Stimulated activated CD4-positive, alpha-beta T cell treated with anti-CD3 and anti-CD28 coated beads, TNF-alpha, amount 100 ng/mL, for 4 hours (primary cell): ENCODE results near the gene YWHAG.
"Not testable (repeated sequence)": the region's sequence is repeated elsewhere in the genome, so short reads cannot be mapped to it uniquely, and the experiment has no call there.

ENCODE experiments used
- DNase-seq, 3 experiments: peaks; one replicate each; pipeline ENCODE4 v3.0.0-alpha.2; 2020; ENCODE audit warnings: low read depth in 3 of 3

The YWHAG gene

DNA sequence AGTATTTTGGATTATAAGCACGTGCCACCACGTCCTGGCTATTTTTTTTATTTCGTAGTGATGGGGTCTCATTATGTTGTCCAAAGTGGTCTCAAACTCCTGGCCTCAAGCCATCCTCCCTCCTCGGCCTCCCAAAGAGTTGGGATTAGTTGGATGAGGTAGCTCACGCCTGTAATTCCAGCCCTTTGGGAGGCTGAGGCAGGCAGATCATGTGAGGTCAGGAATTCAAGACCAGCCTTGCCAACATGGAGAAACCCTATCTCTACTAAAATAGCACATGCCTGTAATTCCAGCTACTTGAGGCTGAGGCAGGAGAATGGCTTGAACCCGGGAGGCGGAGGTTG, 21.8 kb upstream of the YWHAG start:
- no peak for DNase-seq

DNA sequence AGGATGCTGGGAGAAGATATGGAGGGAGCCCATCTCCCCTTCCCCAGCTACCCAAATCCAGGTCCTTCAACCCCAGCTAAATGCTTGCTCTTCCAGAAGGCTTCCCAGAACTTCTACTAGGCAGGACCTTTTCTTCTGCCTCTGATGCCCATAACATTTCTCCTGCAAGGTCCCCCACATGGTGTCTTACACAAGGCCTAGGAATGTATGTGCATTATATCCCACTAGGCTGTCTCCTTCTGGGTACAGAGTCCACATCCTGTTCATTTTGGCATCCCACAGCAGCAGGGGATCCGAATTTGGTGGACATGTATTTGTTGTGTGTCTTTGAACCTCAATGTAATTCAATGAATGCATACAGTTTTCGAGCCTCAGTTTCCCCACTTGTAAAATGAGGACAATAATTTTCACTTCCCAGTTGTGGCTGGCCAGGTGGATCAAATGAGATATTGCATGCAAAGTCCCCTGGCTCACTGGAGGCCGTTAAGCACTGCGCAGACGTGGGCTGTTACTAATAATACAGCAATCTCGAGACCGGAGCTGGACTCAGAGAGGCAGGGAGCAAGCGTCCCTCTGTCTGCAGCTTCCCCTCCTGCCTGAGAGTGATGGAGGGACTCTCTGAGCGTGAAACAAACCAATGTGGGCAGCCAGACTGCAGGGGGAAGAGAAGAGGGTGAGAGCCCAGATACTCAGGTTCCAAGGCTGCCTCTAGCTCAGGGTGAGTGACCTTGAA, 18.6 kb upstream of the YWHAG start:
- no peak for DNase-seq

DNA sequence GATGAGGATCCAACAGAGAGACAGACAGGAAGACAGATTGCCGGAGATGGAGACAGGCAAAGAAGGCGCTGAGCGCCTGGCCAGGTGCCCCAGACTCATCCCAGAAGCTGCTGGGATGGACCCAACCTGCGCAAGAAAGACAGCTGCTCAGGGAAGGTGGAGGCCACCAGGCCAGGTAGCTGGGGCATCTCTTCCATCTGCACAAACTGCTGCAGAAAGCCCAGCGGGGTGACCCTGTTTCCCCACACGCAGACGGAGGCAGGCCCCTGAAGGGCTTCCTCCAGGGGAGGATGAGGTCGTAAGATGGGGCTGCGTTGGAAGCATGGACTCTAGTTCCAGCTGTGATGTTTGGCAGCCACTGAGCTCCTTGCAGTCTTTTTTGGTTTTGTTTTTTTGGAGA, 16.5 kb upstream of the YWHAG start:
- DNase-seq = no peak

DNA sequence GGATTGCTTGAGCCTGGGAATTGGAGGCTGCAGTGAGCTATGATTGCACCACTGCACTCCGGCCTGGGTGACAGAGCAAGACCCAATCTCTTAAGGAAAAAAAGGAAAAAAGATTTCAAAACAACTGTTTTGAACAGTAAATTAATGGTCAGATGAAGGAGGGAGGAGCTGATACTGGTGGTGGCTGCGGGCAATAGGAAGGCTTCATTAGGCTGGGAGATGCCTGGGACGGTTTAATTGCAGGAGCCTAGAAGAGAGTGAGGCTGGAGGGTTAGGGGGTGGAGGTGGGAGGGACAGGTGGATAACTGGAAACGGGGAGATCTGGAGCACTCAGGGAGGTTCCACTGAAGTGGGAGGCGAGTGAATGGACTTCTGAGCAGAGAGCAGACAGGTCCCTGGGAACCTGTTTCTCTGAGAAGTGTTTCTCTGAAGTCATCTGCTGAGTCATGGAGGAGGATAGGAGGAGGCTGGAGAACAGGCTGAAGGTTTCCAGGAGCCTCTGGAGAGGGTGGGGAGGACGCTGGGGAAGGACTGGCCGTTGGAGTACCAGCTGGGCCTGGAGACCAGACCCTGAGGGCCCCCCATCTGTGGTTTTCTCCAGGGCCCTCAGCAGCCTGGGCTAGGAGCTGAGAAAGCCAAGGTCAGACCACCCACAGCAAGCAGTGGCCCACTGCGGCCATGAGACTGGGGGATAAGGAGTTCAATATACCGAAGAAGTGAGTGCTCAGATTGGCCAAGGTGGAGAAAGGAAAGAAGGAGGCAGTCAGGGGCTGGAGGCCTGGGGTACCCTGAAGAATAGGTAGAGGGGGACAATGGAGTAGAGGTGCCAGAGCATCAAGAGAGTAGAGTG, 14.4 kb upstream of the YWHAG start:
- DNase-seq = no peak

DNA sequence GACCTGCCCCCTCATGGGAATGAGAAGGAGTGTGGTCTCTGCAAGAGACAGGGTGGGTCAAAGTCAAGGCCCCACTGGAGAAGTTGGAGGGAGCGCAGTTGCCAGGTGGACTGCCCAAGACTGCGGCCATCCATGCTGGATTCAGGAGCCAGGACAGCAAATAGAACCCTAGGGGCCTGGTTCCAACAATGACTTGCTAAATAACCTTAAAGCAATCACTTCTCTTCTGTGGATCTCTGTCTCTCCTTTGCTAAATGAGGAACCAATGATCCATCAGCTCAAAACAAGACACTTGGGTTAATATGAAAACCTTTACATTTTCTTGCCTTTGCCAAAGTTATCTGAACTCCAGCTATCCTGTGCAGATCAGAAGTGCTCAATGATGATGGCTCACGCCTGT, 12.6 kb upstream of the YWHAG start:
- no peak for DNase-seq

DNA sequence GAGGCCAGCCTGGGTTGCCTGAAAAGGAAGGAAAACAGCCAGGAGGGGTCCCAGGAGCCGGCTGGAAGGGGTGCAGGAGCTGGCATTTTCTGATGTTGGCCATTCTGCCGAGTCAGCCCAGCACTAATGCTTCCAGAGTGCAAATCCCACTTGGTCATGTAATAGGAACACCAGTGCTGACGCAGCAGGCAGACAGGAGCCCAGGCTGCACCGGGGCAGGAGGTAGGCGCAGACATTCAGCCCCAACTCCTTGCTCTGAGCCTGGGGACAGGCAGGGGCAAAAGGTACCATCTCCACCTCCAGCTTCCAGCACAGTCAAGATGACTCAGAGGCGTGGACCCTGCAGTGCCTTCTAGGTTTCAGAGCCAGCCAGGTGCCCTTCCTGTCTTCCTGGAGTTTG, 10.2 kb upstream of the YWHAG start:
- DNase-seq = no peak

DNA sequence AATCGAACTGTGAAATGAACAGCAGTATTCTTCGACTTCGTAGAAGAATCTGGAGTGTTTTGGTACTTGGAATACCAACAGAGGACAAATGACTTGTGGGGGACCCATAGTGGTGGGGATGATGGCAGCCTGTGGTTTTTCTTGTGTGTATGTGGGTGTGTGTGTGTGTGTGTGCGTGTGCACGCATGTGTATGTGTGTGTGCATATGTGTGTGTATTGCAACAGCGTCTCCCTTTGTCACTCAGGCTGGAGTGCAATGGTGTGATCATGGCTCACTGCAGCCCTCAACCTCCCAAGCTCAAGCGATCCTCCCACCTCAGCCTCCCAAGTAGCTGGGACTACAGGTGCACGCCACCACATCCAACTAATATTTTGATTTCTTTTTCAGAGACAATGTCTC, 9.4 kb upstream of the YWHAG start:
- no peak for DNase-seq

DNA sequence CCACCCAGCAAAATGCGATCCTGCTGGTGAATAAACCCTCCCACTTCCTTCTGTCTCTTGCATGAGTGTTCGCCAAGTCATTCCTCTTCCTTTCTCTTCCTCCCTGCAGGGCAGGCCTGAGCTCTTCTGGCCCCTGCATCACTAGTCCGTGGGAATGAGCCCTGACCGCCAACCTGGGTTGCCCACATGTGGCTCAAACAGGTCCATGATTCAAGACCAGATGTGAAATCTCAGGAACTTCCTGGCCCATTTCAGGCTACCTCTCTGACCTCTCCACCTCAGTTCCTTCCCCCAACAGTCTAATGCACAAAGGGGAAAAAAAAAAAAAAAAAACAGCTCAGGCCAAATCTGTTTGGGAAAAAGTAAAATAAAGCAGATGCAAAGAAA, 5.4 kb upstream of the YWHAG start:
- DNase-seq = no peak

DNA sequence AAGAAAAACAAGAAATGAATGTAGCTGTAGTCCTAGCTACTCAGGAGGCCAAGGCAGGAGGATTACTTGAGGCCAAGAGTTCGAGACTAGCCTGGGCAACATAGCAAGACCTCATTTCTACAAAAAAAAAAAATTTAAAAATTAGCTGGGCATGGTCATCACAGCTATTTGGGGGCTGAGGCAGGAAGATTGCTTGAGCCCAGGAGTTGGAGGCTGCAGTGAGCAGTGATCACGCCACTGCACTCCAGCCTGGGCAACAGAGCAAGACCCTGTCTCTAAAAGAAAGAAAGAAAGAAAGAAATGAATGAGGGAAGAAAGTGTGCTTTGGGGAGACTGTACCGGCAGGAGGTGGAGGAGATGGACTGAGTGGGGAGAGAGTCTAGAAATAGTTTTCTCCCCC, 5.0 kb upstream of the YWHAG start:
- not testable (repeated sequence) for DNase-seq

DNA sequence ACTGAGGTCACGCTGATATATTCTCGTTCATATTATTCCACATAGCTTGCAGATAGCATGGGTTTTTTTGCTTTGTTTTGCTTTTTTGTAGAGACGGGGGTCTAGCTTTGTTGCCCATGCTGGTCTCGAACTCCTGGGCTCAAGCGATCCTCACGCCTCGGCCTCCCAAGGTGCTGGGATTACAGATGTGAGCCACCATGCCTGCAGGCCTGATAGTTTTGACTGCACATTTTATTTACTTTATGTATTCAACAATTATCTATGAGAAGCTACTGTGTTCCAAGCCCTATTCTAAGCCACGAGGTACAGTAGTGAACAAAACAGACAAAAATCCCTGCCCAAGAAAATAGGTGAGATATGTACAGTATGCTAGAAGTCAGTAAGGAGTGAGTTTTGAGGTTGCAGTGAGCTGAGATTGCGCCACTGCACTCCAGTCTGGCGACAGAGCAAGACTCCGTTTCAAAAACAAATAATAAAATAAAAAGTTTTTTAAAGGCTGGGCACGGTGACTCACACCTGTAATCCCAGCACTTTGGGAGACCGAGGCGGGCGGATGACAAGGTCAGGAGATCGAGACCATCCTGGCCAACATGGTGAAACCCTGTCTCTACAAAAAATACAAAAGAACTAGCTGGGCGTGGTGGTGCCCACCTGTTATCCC, 1.3 kb upstream of the YWHAG start:
- no peak for DNase-seq

DNA sequence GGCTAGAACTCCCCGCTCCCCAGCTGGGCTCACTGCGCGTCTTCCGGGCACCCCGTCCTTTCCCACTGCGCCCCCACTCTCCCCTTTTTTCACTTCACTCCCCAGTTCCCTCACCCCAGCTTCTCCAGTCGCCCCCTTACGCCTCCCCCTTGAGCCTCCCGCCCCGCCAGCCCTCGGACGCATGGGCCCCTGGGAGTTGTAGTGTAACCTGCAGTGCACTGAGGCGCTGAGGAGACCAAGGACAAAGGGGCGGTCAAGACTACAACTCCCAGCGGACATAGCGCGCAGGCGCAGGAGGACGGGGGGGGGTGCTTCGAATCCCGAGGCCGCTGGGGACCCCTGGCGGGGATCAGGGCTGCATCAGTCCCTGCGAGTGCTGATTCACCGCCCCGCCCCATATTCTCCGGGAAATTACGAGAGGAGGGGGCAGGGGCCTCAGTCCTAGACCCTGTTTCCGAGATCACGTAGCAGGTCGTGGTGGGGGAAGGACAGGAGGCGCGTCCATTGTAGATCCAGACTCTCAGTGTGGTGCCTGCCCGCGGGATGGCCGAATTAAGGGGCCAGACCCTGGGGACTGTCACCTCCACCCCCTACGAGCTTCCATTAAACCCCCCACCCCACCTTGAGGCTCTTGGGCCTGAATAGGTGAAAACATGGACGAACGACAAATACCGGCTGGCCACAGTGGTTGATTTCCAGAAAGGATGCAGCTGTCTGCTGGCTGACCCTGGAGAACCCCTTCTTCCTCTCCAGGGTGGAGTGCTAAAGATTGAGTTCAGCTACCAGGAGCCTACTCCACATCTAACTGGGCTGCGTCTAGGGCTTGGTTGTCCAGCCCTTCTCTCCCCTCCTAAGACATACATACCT, 553 bp upstream of the YWHAG start:
- peak; percentile 82 to 89 (median 87) for DNase-seq

DNA sequence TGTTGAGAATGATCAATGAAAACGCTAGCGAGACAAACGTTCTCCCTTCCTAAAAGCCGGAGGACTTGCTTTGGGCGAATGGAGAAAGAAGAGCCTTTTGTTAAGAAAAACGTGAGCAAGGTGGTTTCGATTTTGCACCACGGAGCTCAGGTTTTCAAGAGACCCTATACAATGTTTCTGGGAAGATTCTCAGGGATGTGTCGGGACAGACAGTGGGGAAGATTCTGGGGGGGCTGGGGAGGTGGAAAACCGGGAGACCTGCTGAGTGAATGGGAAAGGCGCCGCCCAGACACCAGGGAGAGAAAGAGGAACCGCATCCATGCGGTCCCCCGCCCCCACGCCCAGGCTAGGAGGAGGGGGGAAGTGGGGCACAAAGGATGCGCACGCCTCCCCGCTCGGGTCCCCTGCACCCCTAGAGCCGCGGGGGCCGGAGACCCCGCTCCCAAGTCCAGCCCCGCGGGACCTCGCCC, 745 bp downstream of the YWHAG start:
- DNase-seq = peak; percentile 36 to 48 (median 47)

DNA sequence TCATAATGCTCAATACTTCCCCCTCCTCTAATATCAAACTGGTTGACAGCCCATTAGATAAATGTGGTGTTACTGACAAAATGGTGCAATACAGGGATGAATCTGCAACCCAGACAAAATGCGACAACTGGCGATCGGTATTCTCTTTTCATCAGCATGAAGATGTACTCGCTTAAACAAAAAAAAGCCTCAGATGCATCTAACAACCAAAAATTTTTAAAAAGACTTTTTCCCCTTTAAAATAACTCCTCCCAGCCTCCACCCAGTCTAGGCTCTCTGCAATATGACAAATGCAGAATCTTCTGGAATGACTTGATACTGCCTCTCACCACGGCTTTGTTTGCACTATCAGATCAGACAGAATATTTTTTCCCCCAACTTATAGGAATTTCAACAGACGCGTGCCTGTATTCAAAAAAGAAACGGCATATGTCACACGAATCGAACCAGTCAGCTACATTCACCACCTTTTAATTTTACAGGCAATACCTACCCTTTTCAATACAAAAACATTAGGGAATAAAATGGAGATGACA, 1.2 kb downstream of the YWHAG start:
- no peak for DNase-seq

DNA sequence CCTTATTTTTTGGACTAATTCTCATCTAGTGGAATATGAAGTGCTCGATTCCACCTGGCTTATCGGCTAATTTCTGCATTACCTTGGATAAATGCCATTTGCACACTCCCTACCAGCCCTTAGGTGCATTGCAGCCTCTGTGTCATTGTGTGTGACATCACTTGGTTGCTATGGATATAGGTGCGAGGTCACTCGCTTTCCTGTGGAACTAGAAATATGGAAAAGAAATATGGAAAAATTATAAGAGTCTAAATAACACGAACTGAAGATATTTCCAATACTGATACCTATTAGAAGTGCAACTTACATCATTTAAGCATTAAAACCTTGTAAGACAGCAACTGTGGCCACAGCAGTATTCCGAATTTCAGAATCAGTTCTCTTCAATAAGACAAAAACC, 2.0 kb downstream of the YWHAG start:
- DNase-seq = no peak

DNA sequence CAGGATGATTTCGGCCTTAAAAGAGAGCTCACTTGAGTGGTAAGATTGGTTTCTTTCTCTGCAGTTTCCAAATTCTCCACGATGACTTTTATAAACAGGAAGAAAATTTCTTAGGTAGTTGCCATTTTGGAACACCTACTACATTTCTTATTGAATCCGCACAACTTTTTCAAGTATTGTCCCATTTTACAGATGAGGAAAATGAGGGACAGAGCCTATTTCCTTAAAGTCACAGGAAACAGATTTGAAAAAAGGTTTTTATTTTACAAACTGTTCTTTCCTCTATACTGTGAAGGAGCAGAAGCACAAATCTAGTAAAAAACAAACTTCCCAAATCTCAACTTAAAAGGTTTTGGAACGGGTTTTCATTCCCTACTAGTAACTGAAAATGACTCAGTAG, 2.7 kb downstream of the YWHAG start:
- no peak for DNase-seq

DNA sequence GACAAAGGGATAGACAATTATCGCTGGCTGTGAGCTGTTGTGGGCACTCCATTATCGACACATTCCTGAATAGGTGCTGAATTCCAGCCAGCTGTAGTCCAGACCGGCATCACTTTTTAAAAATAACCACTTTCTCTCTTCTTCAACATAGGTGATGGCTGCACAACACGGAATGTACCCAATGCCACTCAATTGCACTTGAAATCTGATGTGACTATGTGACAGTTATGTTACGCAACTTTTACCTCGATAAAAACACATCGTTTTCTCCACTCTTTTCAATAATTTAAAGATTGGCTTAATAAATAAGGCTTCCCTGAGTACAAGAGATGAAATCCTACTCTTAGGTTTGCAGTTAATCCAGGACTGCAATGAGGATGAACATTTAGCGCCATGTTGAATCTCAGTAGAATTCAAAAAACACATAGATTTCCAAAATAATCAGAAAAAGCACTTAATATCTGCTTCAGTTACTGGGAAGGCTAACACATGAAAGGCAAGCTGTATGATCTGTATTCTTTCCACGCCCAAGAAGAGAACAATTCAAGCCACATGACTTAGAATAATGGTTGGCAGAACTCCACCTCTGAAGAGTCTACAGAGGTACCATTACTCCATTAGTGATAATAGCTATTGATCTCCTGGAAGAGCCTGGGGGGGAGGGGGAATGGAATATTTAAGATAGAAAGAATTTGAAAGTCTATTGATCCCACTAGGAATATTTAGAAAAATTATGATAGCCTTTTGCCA, 3.6 kb downstream of the YWHAG start:
- no peak for DNase-seq

DNA sequence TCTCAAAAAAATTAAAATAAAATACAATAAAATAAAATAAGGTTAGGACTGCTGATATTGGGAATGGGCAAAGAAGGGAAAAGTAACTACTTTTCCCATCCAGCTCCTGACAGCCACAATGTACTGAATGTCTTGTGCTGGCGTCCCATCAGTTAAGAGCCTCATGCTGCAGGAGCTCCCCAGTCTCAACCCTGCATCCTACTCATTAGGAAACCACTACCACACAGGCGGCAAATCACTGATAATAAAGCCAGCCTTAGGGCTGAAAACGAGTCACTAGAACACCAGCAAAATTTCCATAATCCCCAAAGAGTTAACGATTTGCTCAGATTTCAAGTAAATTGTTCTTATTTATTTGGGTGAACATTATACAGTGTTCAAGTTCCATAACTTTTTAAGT, 4.3 kb downstream of the YWHAG start:
- DNase-seq = no peak

DNA sequence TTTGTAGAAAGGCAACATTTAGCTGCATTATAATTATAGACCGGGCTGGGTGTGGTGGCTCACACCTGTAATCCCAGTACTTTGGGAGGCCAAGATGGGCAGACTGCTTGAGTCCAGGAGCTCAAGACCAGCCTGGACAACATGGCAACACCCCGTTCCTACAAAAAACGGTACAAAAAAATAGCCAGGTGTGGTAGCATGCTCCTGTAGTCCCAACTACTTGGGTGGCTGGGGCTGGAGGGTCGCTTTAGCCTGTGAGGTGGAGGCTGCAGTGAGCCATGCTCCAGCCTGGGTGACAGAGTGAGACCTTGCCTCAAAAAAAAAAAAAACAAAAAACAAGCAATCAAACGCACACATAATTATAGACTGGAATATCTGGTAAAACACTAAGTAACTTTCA, 5.0 kb downstream of the YWHAG start:
- no peak for DNase-seq

DNA sequence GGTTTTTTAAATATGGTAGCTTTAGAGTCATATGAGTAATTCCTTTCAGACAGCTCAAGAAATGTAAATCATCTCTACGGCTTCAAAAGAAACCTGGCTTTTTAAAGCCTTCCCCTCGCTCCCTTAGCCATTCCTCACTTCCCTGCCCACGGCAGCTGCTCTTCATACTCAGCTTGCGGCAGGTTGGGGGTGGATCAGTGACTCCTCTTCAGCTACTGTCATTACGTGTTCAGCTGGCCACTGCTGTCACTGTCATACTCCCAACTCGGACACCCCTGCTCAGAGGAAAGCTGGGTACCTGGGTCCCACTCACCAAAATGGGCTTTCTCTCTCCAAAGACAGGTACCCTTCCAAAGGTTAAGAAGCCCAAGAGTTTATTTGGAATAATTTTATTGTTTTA, 6.6 kb downstream of the YWHAG start:
- DNase-seq = no peak

DNA sequence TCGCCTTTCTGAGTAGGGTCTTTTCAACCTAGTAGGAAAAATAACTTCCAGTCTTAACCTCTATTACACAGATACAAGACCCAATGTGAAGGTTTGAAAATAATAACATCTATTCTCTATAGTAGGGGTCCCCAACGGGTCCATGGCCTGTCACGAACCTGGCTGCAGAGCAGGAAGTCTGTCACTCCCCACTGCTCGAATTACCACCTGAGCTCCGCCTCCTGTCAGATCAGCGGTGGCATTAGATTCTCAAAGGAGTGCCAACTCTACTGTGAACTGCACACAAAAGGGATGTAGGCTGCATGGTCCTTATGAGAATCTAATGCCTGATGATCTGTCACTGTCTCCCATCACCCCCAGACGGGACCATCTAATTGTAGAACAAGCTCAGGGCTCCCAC, 7.4 kb downstream of the YWHAG start:
- no peak for DNase-seq

DNA sequence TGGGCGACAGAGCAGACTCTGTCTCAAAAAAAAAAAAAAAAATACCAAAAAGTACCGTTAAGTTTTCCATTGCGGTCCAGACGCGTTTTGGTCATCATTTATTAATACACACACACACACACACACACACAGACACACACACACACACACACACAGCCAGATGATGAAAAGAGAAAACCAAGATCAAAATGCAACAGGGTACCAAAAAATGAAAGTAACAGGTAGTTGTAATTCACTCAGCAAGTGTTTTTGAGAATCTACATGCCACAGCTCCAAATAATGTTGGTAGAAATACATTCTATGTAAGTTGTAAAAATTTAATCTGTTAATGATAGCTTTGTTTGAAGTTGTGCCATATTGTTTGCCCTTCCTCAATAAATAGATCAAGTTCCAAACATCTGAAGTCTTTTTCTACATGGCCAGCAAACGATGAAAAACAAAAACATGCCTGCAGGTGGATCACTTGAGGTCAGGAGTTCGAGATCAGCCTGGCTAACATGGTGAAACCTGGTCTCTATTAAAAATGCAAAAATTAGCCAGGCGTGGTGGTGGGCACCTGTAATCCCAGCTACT, 9.4 kb downstream of the YWHAG start:
- DNase-seq = no peak
